ENCODE measurements around the gene OR5H6.
"Not testable (repeated sequence)": the region's sequence is repeated elsewhere in the genome, so short reads cannot be mapped to it uniquely, and the experiment has no call there.

The OR5H6 gene

DNA sequence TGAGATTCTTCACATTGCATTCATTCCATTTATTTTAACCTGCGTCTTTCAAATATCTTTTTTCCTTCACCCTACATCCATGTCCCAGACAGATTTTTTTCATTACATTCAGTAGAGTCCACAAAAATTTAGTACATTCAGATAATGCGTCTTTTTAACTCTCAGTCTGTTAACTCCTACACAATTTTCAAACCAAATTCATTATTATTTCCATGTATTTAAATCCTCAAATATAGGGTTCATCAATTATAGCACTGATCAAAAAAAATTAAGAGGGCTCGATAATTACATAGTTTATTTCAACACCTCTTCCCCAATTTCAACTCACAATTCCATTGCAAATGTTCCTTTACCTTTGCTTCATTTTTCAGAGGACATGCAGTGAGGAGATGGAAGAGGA is at the start of gene OR5H6:
Gene OR5H6, plus strand, starts transcription at position 301 of the 400 bp plus-strand sequence. Its CDS starts 89 bp downstream, at position 390.
- DNase-seq (ENCODE audit: low read depth) = no peak

- no peak for DNase-seq (ENCODE audit: low read depth)
These were observed 49.0 kb upstream of the OR5H6 start for GRCh38 chr3:98215051-98215450.

- no peak for DNase-seq (ENCODE audit: low read depth)
These were observed 40.0 kb upstream of the OR5H6 start for GRCh38 chr3:98223907-98224672.

GRCh38 chr3:98232489-98232888 is 31.6 kb upstream of the OR5H6 start:
- no peak for DNase-seq (ENCODE audit: low read depth)

DNA sequence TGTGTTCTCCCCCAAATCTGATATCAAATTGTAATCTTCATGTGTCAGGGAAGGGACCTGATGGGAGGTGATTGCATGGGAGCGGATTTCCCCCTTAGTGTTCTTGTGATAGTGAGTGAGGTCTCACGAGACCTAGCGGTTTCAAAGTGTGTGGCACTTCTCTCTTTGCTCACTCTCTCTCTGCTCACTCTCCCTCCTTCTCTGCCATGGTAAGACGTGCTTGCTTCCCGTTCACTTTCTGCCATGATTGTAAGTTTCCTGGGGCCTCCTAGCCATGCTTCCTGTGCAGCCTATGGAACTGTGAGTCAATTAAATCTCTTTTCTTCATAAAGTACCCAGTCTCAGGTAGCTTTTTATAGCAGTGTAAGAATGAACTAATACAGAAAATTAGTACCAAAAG is 30.6 kb upstream of the OR5H6 start:
- DNase-seq (ENCODE audit: low read depth) = no peak

DNA sequence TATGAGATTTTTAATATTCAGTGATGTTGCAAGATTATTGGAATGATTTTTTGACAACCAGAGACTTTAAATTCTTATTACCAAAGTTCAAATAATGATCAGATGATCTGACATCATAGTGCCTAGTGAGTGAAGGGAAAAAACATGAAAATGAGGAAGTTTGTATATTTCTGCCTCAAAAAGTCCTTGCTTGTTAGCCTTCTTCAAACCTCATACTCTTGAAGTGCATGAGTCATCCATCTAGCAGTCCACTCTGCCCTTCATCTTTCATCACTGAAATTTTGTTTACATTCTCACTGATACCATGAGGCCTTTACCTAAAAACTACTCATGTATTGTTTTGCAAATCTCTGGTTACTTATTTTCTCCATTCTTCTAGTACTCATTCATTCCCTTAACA is 23.9 kb upstream of the OR5H6 start:
- no peak for DNase-seq (ENCODE audit: low read depth)

- DNase-seq (ENCODE audit: low read depth) = no peak
These were observed 21.9 kb upstream of the OR5H6 start for GRCh38 chr3:98242155-98242554.

GRCh38 chr3:98243843-98244242 is 20.2 kb upstream of the OR5H6 start:
- DNase-seq (ENCODE audit: low read depth) = no peak

DNA sequence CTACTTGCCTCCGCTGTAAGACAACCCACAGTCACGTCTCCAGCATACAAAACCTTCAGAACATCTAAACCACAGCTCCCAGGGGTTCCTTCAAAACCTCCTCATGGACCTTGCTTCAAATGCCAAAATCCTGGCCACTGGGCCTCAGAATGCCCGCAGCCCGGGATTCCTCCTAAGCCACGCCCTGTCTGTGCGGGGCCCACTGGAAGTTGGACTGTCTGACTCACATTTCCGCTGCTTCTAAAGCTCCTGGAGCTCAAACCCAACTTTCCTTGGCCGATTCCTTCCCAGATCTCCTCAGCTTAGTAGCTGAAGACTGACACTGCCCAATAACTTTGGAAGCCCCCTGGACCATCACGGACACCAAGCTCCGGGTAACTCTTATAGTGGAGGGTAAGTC is 17.9 kb upstream of the OR5H6 start:
- DNase-seq (ENCODE audit: low read depth) = no peak

DNA sequence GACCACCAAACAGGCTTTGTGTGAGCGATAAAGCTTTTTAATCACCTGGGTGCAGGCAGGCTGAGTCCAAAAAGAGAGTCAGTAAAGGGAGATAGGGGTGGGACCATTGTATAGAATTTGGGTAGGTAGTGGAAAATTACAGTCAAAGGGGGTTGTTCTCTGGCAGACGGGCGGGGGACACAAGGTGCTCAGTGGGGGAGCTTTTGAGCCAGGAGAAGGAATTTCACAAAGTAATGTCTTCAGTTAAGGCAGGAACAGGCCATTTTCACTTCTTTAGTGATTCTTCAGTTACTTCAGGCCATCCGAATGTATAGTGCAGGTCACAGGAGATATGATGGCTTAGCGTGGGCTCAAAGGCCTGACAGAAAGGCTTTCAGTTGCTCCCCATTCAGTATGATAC is 8.0 kb upstream of the OR5H6 start:
- DNase-seq (ENCODE audit: low read depth) = not testable (repeated sequence)

GRCh38 chr3:98259707-98260106 is 4.3 kb upstream of the OR5H6 start:
- DNase-seq (ENCODE audit: low read depth) = no peak

DNA sequence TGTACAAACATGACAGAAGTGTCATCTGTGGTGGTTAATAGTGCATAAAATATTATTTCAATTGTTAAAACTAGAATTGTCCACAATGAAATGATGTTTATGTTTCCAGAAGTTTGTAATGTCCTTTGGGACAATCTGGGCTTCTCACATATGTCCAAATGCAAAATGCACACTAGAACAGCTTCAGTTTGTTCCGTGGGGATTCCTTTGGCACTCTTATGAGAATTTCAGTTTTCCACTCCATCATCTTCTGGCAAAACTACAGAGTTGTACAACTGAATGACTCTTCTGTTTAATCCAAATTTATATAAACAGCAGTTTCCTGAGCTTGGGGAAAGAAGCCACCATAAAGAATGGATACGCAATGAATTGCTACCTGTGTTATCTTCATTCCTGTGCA is 2.0 kb upstream of the OR5H6 start:
- DNase-seq (ENCODE audit: low read depth) = no peak

- no peak for DNase-seq (ENCODE audit: low read depth)
These were observed 5.8 kb downstream of the OR5H6 start for GRCh38 chr3:98269846-98270245.

GRCh38 chr3:98272126-98272525 is 8.1 kb downstream of the OR5H6 start:
- no peak for DNase-seq (ENCODE audit: low read depth)

GRCh38 chr3:98274914-98275313 is 10.9 kb downstream of the OR5H6 start:
- no peak for DNase-seq (ENCODE audit: low read depth)

- DNase-seq (ENCODE audit: low read depth) = no peak
These were observed 18.2 kb downstream of the OR5H6 start, which contains the start of gene OR5H2 for GRCh38 chr3:98282205-98282604. Gene OR5H2 (plus strand): TSS chr3:98282505. CDS start chr3:98282903, 398 bp downstream.

DNA sequence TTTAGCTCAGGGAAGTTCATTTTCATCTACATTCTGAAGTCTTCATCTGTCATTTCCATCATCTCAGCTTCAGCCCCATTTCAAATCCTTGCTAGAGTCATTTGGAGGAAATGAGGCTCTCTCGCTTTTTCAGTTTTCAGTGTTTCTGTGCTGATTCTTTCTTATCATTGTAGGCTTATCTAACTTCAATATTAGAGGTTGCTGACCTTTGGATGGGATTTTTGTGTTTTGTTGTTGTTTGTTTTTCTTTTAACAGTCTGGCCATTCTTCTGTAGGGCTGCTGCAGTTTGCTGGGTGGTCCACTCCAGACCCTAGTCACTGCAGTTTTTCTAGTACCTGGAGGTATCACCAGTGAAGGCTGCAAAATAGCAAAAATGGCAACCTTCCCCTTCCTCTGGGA is 26.9 kb downstream of the OR5H6 start:
- no peak for DNase-seq (ENCODE audit: low read depth)

DNA sequence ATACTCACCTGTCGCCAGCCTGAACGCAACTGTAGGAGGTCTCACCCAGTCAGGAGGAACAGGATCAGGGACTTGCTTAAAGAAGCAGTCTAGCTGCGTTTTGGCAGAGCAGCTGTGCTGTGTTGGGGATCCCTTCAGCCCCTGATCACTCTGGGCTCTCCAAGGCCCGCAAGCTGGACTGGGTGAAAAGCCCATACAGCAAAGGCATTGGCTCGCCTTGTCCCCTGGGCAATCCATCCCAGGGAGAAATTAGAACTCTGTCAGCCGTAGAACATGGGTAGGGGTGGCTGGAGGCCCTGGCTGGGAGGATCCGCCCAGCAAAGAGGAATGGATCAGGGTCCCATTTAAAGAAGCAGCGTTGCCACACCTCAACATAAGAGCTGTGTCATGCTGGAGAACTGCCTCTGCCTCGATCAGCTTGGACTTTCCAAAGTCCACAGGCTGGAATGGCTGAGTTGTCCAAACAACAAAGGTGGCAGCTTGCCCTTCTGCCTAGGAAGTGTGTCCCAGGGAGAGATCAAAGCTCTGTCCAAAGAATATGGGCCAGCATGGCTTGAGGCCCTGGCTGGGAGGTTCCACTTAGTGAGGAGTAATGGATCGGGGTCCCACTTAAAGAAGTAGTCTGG is 27.4 kb downstream of the OR5H6 start:
- no peak for DNase-seq (ENCODE audit: low read depth)

All from GM04504 (cell line).